ENCODE measurements around the gene KIAA1328.
A peak's percentile ranks its signal among the peaks of the same experiment; 100 is the strongest.
"Not testable (repeated sequence)": the region's sequence is repeated elsewhere in the genome, so short reads cannot be mapped to it uniquely, and the experiment has no call there.

KIAA1328 gene

DNA sequence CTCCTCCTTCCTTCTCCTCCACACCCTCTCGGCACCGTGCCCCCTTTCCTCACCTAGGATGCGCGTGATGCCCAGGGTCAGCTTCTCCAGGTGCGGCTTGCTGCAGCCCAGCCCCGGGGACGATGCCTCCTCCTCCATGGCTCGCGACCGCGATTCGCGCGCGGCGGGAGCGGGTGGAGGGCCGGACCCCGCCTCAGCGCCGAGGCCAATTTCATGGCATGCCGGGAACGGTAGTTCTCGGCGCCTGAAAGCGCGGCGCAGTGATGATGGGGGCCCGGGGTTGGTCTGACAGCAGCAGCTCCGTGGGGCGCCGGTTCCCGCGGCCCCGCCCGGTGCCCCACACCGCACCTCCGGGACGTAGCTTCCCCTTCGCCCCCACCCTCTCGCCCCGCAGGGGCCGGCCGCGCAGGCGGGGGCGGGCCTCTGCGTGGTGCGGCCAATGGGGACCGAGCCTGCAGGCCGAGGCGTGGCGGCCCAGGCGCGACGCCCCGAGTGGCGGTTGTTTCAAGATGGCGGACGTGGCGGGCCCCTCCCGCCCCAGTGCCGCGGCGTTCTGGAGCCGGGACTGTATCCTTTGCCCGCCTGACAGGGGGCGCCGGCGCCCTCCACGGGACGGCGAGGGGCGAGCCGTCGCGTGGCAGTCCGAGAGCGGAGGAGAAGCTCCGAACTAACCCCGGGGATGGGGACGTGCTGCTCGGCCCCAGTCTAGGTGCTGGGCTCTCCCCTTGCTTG, at the start of gene KIAA1328, which contains the start of gene TPGS2:
KIAA1328 (plus strand) TSS at position 498 of the 732 bp plus-strand sequence; CDS start at position 510, 12 bp downstream.
TPGS2 (minus strand) TSS at position 373 of the 732 bp plus-strand sequence; CDS start at position 138, 235 bp downstream.
- DNase-seq = peak; percentile 91

DNA sequence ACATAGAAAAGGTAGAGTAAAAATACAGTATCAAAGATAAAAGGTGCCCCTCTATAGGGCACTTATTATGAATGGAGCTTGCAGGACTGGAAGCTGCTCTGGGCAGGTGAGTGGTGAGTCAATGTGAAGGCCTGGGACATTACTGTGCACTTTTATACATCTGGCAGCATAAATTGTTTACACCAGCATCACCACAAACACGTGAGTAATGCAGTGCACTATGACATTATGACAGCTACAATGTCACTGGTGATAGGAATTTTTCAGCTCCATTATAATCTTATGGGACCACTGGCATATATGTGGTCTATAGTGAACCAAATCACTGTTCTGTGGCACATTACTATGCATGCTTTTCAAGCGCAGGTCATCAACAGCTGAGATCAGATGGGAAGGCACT, 48.2 kb upstream of the KIAA1328 start:
- DNase-seq = no peak

DNA sequence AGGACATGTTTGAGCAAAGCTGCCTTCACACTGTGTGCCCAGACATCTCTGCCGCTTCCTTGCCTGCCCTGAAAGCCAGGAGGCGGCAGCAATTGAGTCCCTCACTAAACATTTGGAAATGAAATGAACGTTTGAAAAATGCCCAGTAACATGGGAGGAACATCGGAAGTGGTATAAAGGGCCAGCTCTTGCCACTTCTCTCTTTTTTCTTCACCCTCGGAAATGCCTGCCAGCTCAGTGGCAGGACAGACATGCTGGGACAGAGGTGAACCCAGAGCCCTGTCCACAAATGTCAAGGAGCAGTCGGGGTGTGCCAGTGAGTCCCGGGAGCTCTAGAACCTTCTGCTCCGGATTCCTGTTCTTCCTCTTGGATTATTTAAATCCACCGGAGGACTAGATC, 46.2 kb upstream of the KIAA1328 start:
- no peak for DNase-seq

DNA sequence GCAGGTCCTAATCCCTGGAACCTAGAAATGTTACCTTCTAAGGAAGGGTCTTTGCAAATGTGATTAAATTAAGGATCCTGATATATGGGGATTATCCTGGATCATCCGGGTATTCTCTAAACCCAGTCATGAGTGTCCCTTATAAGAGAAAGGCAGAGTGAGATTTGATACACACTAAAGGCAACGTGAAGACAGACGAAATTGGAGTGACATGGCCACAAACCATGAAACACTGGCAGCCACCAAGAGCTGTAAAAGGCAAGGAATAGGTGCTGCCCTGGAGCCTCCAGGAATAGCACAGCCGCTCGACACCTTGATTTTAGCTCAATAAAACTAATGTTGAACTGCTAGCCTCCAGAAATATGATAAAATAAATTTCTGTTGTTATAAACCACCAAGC, 45.1 kb upstream of the KIAA1328 start:
- DNase-seq = no peak

DNA sequence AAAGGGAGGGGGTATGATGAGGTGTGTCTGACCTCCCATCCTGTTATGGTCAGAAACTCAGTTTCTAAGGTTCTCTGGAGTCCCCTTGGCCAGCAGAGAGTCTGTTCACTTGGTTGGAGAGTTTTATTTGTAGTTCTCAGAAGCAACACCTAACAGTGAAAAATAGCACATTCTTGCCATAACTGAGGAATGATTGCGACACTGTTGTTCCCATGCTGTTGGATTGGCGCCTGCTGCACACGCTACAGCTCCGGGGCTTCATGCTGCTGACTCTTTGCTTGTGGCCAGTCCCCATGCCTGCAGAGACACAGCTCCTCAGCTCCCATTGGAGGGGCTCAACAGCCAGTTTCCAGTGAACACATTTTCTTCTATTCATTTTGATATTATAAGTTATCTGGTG, 42.2 kb upstream of the KIAA1328 start:
- DNase-seq = no peak

DNA sequence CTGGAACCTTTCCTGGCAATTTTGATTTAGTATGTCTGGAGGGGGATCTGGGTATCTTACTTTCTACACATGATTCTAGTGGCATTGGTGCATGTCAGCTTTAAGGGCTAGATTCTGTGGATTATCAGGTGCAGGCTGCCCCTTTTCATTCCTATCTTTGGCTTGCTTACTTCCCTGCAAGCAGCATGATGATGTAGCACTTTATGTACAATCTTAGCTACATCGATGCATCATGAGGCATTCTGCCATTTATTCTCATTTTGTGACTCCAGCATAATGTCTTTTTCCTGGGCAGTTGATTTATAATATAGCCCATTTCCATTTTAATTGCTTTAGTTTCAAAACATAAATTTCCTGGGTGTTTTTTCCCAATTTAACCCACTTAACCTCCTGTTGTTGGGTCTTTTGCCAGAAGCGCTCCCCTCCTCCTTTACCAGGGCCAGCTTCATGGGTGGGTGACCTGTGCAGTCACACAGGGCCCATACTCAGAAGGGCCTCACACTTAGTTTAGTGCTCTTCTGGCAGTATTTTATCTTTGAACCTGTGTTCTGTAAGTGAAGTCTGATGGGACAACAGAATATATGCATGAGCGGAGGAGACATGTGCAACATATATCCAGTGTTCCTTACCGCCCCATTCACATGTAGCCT, 36.2 kb upstream of the KIAA1328 start:
- no peak for DNase-seq

DNA sequence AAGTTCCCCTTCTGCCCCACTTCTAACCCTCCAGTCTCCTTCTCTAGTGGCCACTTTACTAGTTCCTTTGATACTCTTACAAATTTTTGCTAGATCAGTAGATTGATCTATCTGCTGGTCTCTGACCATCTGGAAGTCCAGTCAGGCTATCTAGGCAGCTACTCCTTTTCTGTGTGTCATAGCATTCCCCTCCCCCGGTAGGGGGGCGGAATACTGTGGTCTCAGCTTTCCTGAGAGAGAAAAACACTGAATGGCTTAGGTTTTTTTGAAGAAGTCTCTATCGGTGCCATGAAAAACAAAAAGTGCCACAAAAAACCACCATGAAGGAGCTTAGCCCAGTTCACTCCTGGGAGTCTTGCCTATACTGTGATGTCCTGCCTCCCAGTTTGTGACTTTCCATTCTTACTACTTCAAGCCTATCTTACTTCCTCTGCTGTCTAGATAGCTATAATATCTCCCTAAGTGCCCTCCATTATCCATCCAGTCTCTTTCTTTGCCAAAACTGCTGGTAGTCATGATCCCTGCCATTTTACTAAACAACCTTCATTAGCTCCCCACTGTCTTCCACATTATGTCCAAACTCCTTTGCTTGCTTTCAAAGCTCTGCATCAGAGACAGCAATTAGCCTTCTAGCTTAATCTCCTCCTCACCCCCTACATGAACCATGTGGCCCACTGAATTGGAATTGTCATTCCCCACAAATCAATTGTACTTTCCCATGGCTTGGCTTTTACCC, 30.0 kb upstream of the KIAA1328 start:
- DNase-seq = no peak

DNA sequence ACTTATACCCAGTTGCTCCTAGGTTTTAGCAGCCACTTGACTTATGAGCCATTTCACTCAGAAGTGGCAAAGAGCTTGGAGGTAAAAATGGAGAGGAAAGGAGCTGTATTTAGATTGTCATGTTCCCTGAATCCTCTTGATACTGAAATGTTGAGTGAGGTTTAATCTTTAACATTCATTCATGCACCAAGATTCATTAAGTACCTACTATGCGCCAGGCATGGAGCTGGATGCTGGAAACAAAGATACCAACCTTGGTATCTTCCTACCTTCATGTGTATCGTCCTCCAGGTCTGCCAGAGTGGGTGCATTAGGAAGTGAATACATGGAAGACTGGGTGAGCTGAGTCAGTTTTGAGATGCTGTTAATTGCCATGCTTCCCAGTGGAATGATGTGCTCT, 23.8 kb upstream of the KIAA1328 start:
- no peak for DNase-seq

DNA sequence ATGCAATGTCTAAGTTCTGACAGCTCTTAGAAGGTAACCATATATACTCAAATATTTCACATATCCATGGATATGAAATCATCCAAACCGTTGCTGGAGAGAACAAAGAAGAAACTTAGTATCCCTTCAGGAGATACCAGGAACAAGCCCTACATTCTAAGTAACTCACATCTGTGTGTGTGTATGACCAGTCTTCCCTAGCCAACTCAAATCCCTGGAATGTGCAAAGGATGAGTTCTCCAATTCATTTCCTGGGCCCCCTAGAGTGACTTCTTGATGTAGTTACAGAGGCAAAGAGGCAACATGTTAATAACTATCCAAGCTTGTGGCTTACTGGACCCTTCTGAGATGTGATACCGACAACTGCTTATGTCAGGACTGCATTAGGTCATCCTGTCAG, 20.2 kb upstream of the KIAA1328 start:
- DNase-seq = no peak

DNA sequence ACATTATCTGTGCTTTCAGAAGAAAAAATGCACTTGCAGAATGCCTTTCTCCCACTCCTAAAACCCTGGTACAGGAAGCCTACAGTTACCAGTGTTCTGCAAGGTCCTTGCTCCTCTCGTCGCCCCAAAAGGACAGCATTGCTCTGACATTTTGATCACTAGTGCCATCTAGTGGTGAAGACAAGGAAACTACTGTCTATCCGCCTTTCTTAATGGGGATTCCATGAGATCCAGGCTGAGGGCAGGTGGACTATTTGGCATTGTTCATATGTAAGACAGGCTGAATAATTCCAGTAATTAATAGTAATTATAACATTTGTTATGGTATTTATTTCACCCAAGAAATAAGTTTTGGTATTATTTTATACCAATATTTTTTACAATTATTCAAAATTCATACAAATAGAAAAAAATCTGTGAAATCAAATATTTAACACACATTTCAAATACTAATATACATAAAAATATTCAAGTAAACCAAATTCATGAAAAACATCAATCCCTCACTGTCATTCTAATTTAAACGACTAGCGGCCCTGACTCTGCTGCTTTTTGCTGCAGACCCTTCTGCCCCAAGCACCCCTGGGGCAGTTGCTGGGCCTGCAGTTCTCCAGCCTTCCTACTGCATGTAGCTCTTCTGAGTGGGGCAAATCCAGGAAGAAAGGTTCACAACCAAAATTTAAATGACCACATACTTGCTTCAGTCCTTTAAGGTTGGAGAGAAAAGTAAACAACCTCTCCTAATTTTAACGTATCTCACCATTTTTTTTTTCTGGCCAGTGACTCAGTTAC, 19.1 kb upstream of the KIAA1328 start:
- no peak for DNase-seq

DNA sequence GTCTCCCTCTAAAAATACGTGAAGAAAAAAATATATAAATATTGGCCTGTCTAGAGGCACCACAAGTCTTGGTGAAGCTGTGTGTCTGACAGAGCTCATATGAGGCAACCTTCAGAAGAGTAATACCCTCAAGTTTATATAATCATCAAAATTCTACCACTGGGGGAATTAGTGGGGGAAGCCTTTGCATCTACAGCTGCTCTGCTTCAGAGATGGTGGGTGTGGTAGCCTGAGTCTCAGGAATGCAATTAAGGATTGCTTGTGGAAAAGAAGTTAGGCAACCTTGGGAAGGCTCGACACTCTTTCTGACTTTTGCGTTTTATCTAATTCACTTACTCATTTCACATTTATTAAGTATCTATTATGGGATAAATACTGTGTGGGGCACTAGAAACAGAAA, 17.5 kb upstream of the KIAA1328 start:
- no peak for DNase-seq

DNA sequence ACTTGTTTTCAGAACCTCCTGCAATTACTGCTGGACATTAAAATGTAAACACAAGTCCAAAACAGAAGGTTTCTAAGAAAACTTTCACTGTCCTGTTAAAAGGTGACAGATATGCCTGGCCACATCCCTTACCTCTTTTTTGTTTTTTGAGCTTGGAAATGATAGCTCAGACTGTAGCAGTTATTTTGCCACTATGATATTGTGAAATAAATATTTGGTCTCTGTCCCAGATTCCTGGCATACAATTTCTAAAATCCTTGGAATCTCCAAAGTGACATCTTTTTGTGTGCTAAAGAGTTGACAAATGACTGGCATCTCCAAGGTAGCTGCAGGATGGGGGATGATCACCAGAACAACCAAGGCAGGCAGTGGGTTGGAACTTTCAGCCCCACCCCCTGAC, 17.0 kb upstream of the KIAA1328 start:
- DNase-seq = no peak

DNA sequence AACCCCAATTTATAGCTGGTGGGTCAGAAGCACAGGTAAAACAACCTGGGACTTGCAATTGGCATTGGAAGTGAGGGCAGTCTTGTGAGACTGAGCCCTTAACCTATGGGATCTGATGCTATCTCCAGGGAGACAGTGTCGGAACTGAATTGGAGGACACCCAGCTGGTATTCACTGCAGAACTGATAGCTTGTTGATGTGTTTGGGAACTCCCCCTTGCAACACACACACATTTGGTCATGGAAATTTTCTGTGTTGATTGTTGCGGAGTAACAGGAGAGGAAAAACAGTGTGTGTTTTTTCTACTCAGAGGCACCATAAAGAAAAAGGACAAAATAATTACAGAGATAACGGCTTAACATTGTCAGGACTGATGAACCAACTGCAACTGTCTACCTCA, 16.2 kb upstream of the KIAA1328 start:
- no peak for DNase-seq

DNA sequence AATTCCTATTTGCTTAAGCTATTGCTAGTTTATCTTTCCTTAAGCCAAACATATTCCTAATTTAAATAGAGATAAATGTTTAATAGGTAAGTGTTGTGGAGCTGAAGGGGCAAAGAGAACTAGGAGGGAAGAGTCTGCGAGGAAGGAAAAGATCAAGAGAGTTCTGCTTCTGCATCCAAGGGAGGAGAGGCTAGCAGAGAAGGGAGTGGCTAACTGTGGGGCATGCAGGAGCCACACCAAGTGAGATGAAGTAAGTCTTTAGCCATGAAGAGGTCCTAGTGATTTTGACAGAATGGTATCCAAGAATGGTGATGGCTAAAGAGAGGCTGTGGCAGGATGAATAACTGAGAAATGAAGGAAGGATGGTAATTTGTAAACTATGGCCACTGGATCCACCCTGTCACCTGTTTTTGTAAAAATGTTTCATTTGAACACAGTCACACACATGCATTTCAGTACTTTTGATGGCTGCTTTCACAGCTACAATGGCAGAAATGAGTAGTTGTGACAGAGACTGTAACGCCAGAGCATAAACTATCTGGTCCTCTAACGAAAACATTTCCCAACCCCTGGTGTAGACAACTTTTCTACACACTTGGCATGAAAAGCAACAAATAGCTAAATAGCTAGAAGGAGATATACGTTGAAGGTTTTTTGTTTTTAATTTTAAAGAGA, 15.7 kb upstream of the KIAA1328 start:
- no peak for DNase-seq

DNA sequence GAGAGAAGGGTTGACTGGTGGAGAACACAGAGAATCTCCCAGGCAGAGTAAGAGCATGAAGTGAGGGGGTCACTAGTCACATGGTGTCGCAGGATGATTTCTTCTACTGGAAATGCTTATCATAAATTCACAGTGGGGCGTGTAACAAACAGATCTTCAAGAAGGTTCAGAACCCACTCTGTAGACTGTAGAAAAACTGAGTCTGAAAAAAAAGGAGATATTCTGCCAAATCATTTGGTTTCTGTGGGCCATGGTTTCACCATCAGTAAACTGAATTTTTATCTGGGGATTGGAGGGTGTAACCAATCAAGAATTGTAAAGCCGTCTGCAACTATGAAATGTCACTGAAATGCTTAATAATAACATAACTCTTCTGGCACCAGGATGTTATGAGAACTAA, 15.1 kb upstream of the KIAA1328 start:
- DNase-seq = no peak

DNA sequence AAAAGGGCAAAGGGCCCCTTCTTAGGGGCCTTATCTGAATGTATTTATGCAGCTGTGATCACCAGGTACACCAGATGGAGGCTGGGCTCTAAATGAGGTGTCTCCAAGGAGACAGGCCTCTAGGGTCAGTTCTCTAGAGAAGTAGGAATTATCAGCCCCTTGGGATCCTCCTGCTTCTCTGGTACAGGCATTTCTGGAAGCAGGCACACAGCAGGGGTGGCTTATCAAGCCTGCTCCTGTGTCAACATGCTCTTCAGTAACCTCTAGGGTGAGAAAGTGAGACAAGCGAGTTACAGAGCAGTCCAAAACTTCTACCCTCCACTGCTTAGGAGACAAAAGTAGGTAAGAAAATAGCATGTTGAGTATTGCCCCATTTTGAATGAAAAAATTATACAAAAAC, 13.9 kb upstream of the KIAA1328 start:
- no peak for DNase-seq

DNA sequence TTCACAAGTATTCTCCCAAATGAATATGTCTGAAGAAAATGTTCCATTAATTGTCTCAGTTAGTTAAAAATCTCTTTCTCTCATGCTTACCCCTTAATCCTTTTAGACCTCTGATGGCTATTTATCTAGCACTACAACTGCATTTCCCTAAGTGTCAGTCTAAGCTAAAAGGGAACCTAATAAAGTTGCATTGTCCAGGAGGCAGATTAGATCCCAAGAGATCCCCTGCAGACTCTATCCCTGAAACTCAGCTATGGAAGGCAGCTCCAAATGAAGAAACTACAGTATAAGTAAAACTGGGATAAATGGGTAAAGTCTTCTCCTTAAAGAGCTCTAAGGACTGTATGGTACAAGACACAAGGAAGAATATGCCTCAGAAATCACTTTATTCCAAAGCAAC, 12.8 kb upstream of the KIAA1328 start:
- not testable (repeated sequence) for DNase-seq

DNA sequence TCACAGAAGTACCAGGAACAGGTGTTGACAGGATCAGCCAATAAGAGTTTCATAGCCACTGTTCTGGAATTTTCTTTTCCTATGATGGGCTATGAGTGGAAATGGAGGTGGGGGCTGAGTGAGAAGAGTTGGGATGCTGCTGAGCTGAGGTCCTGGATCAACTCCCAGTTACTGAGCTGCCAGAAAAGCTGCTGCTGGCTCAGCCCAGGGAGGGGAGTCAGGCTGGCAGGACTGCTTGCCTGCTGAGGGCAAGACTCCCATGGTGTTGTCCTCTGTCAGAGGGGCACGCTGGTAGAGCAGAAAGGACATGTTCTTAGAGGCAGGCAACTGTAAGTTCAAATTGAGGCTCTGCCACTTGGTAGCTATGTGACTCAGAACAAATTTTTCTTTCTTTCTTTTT, 11.9 kb upstream of the KIAA1328 start:
- no peak for DNase-seq

DNA sequence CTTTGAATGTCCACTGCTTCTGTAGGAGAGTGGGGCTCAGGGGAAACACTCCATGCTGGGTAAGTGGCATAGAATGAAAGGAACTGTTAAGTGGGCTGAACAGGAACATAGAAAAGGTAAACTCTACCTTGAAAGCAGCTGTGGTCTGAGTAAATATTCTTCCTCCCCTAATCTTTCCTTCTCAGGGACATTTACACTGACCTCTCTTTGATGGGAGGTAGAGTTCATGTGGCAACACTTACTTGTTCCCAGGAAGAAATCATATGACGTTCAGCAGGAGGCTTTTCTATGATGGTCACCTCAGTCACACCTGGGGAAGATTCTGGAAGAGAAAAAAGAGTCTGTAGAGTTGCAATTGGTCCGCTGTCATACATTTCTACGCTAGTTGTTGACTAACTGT, 10.3 kb upstream of the KIAA1328 start:
- DNase-seq = no peak

DNA sequence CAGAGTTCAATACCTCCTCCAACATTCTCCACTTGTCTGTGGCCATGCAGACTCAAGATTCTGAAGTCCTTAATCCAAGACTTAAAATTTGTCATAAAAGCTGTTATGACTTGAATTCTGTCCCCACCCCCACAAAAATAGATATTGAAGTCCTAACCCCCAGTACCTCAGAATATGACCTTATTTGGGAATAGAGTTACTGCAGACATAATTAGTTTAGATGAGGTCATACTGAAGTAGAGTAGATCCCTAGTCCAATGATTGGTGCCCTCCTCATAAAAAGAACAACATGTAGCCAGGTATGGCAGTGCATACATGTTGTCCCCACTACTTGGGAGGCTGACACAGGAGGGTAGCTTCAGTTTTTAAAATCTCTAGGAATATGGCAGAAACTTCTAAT, 9.3 kb upstream of the KIAA1328 start:
- no peak for DNase-seq

DNA sequence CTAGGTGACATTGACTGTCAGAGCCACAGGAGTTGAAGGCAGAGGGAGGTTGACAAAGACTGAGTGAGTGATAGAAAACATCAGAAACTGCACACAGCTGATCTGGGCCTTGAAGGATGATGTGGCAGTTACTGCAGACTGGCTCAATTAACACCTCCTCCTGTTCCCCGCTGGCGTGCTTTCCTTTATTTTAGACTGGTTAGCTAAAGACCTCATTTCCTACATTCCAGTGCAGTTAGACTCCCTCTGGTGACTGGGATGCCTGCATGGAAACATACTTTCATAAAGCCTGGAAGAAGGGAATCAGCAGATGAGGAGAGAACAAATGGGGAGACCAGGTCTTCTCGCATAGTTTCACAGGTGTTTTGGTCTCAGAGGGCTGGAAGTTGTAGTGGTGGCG, 7.2 kb upstream of the KIAA1328 start:
- DNase-seq = no peak

DNA sequence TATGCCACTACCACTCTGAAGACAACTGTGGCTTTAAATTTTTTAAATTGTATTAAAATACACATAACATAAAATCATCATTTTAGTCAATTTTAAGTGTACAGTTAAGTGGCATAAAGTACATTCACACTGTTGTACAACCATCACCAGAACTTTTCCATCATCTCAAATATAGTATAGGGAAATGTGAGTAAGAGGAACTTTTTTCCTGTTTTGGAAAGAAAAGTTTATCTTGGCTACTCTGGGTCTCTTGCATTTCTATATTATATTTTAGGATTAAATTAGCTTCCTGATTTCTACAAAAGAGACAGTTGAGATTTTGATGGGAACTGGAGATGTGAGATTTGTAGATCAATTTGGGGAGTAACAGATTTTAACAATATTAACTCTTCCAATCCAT, 3.4 kb upstream of the KIAA1328 start:
- DNase-seq = no peak

DNA sequence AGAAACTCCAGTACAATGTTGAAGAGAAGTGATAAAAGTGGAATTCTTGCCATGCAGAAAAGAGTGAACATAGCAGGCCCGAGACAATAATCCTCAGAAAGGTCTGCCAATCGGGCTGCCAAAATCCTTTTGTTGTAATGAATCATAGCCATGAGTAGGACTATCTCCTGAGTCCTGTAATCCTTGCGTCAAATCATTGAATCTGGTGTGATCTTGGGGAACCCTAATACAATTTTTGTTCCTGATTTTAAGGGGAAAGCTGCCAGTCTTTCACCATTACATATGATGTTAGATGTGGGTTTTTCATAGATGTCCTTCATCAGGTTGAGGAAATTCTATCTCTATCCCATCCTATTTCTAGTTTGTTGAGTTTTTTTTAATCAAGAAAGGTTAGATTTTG, 2.4 kb upstream of the KIAA1328 start:
- no peak for DNase-seq
